ENCODE results near the gene MAB21L2. TPM values are rescaled to one million over a fixed set of nuclear protein-coding genes. Genes with fewer than 3 reads are reported as not detected.

Gene MAB21L2
- total RNA-seq: 47.0 TPM

GRCh38 chr4:150582146-150582872 lies at the start of gene MAB21L2:
TSS of gene MAB21L2 (plus strand) at chr4:150582151. CDS start at chr4:150583030, 879 bp downstream.

All from camera-type eye (tissue), 1 donor.